ENCODE results near the gene TTLL5.

TTLL5 gene

GRCh38 chr14:75861161-75861621 lies 200.1 kb downstream of the TTLL5 start:
- DNase-seq (ENCODE audit: low read depth) = no peak

- no peak for DNase-seq (ENCODE audit: low read depth)
Measured at GRCh38 chr14:75863221-75863620, 202.2 kb downstream of the TTLL5 start.

- no peak for DNase-seq (ENCODE audit: low read depth)
Measured at GRCh38 chr14:75864352-75864751, 203.3 kb downstream of the TTLL5 start.

- DNase-seq (ENCODE audit: low read depth) = no peak
Measured at GRCh38 chr14:75865531-75865930, 204.5 kb downstream of the TTLL5 start.

GRCh38 chr14:75866970-75867369 lies 205.9 kb downstream of the TTLL5 start:
- no peak for DNase-seq (ENCODE audit: low read depth)

- no peak for DNase-seq (ENCODE audit: low read depth)
Measured at GRCh38 chr14:75871181-75871880, 210.3 kb downstream of the TTLL5 start.

GRCh38 chr14:75875958-75876357 lies 214.9 kb downstream of the TTLL5 start:
- no peak for DNase-seq (ENCODE audit: low read depth)

- DNase-seq (ENCODE audit: low read depth) = no peak
Measured at GRCh38 chr14:75876530-75876929, 215.5 kb downstream of the TTLL5 start.

GRCh38 chr14:75877292-75877691 lies 216.2 kb downstream of the TTLL5 start:
- DNase-seq (ENCODE audit: low read depth) = no peak

- no peak for DNase-seq (ENCODE audit: low read depth)
Measured at GRCh38 chr14:75877884-75878283, 216.8 kb downstream of the TTLL5 start.

- peak; percentile 47 for DNase-seq (ENCODE audit: low read depth)
Measured at GRCh38 chr14:75879031-75879430, 218.0 kb downstream of the TTLL5 start.

GRCh38 chr14:75880512-75880911 lies 219.5 kb downstream of the TTLL5 start:
- DNase-seq (ENCODE audit: low read depth) = no peak

- DNase-seq (ENCODE audit: low read depth) = no peak
Measured at GRCh38 chr14:75881994-75882393, 220.9 kb downstream of the TTLL5 start.

- peak; percentile 57 for DNase-seq (ENCODE audit: low read depth)
Measured at GRCh38 chr14:75884198-75884611, 223.2 kb downstream of the TTLL5 start.

GRCh38 chr14:75885829-75886228 lies 224.8 kb downstream of the TTLL5 start:
- no peak for DNase-seq (ENCODE audit: low read depth)

- no peak for DNase-seq (ENCODE audit: low read depth)
Measured at GRCh38 chr14:75886636-75887348, 225.7 kb downstream of the TTLL5 start.

GRCh38 chr14:75888945-75889344 lies 227.9 kb downstream of the TTLL5 start:
- no peak for DNase-seq (ENCODE audit: low read depth)

- DNase-seq (ENCODE audit: low read depth) = no peak
Measured at GRCh38 chr14:75896341-75896740, 235.3 kb downstream of the TTLL5 start.

- DNase-seq (ENCODE audit: low read depth) = no peak
Measured at GRCh38 chr14:75904311-75904710, 243.3 kb downstream of the TTLL5 start.

GRCh38 chr14:75905147-75905904 lies 244.3 kb downstream of the TTLL5 start:
- DNase-seq (ENCODE audit: low read depth) = no peak

- no peak for DNase-seq (ENCODE audit: low read depth)
Measured at GRCh38 chr14:75906228-75906627, 245.2 kb downstream of the TTLL5 start.

- no peak for DNase-seq (ENCODE audit: low read depth)
Measured at GRCh38 chr14:75906680-75907280, 245.7 kb downstream of the TTLL5 start.
